Mononuclear cell (primary cell): Measurements from ENCODE around the gene CCDC71L. TPM values are rescaled to one million over a fixed set of nuclear protein-coding genes. Genes with fewer than 3 reads are reported as not detected.

Experiments
- H3K27me3 ChIP-seq: 2 replicates; pipeline ENCODE4 v1.6.0; 2011; ENCODE audit warnings: low read length, control low read depth; ENCODE audit not compliant: insufficient read depth
- H3K4me1 ChIP-seq: 2 replicates; pipeline ENCODE4 v1.5.1; 2011; ENCODE audit warnings: mild to moderate bottlenecking, low read length, control low read depth; ENCODE audit not compliant: insufficient read depth
- H3K4me3 ChIP-seq: 2 replicates; pipeline ENCODE4 v1.5.1; 2011; ENCODE audit warnings: mild to moderate bottlenecking, low read length, moderate library complexity
- H3K9me3 ChIP-seq: 2 replicates; pipeline ENCODE4 v1.5.1; 2011; ENCODE audit warnings: low read depth, mild to moderate bottlenecking, control low read depth, low read length
- total RNA-seq: library from RNA; depleted of rRNA; stranded (reverse); fragments of >200 nt; gene quantifications from one replicate; pipeline ENCODE4 v1.2.3, GENCODE V29; 2012

Gene CCDC71L
- total RNA-seq, 1 donor: 34.5 TPM

DNA sequence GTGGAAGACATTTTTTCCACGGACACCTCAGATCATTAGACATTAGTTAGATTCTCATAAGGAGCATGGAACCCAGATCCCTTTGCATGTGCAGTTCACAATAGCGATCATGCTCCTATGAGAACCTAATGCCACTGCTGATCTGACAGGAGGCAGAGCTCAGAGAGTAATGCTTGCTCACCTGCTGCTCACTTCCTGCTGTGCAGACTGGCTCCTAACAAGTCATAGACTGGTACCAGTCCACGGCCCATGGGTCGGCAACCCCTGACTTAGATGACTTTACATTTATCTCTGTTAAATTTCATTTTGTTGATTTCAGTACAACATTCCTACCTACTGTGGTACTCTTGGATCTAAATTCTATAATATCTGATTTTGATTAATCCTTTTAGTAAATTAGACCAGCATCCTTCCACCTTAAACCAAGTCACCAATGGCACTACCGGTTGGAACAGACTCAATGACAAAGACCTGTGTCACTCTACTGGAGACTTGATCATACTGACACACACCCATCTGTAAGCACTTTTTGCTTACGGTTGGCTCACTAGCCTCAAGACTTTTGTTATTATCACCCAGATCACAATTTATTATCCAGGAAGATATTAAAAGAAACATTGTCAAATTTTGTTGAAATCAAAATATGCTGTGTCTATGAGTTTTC, 8.0 kb upstream of the CCDC71L start:
- Histone ChIP-seq H3K4me3 (no peak overlapping the region), H3K27me3 (no peaks in the 10 kb centered on the region), H3K4me1 (no peaks in the 10 kb centered on the region), H3K9me3 (no peaks in the 10 kb centered on the region)

DNA sequence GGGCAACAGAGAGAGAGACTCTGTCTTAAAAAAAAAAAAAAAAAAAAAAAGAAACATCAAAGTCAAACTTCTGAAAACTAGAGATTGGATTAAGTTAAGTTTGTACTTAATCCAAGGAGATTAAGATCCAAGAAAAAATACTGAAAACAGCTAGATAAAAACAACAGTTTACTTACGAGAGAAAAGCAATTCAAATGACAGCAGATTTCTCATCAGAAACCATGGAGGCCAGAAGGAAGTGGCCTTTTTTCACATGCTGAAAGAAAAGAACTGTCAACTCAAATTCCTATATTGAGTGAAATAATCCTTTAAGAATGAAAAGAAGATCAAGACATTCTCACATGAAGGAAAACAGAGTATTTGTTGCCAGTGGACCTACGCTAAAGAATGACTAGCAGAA, 5.4 kb upstream of the CCDC71L start:
- no peak overlapping the region for H3K4me3 ChIP-seq
- no peaks in the 10 kb centered on the region for H3K4me1 ChIP-seq
- no peaks in the 10 kb centered on the region for H3K9me3 ChIP-seq
- H3K27me3 ChIP-seq: no peaks in the 10 kb centered on the region

DNA sequence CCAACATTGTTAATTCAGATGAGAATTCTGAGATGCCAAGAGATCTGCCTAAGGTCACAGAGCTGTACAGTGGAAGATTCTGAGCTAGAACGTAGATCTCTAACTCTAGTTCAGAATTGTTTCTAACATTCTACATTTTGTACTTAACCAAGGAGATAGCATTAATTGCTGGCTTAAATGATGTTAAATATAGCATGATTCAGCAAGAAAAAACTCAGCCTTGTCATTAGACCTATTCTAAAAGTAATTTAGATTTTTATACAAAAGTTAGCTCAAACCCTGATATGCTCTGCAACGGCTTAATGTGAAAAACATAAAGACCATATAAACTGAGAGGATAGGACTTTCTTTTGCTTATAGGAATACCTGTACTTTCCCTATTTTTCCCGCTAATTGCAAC, 3.4 kb upstream of the CCDC71L start:
- Histone ChIP-seq H3K4me1 (peaks cover 7% of the 10 kb centered on the region), H3K4me3 (no peak overlapping the region), H3K9me3 (no peaks in the 10 kb centered on the region), H3K27me3 (no peaks in the 10 kb centered on the region)

DNA sequence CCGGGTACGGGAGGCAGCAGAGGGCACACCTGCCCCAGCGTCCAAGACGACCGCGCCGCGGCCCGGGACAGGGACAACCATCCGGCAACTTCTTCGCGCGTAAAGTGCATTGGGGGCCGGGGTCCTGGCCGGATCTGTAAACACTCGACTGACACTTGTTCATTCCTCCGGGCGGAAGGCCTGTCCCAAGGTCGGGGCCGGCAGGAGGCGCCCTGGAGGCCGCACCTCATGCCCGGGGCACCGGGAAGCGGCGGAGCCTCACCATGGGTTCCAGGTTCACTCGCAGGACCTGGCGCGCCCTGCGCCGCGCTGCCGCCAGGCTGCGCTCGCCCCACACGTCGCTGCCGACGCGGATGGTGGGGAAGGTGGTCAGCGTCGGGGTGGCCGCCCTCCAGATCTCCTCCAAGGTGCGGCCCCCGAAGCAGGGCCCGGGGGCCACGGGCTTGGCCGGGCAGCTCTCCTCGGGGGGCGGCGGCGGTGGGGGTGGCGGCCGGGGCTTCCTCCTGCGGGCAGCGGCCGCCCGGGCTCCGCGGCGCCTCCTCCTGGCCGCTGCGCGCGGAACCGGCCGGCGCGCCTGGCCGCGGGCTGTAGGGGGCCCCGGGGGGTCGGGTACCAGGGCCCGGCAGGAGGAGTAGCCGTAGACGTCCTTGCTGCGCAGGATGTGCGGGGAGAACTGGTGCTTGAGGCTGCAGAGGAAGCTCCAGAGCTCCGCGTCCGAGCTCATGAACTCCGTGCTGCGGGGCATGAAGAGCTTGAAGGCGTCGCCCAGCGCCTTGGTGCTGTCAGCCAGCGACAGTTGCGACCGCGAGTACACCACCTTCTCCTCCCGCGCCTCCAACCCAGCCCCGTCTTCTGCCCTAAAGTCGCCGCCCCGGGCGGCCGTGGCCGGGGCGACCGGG, 746 bp downstream of the CCDC71L start:
- H3K27me3 ChIP-seq: no peaks in the 10 kb centered on the region
- H3K9me3 ChIP-seq: no peaks in the 10 kb centered on the region

DNA sequence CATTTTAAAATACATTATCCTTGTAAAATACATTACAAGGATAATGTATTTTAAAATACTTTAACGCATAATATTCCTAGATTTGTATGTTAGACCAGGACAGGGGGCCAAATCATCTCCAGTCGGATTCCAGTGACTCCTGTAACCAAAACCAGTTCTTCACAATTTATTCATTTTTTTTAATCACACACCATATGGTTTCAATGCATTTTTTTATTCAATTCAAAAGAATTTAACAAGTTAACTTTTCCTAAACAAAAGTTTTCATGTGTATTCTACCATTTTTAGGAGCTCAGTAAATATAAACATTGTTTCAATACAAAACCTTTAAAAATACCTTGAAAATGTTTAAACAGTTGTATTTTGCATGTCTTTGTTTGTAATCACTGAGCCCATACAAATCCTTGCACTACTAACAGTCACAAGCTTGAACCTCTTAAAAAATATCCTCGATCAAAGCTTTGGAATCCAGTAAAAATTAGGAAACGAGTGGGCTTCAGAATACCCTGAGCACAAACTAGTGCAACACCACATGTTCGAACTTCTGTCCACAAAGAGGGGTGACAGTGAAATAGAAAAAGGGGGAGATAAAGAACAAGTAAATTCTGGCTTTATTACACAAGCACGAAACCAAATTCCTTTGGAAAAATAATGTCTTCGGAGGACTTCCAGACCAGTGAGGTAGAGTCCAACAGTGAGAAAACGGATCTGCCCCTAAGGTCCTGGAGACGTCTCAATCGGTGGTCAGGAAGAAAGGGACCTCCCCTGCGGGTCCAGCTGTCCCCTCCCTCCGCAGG, 1.6 kb downstream of the CCDC71L start:
- H3K9me3 ChIP-seq: no peaks in the 10 kb centered on the region
- peak overlapping the region; percentile 65 for H3K4me3 ChIP-seq
- H3K27me3 ChIP-seq: no peaks in the 10 kb centered on the region
- peaks cover 15% of the 10 kb centered on the region for H3K4me1 ChIP-seq

More for the DNA sequence above, 746 bp downstream of the CCDC71L start:
- H3K4me3 ChIP-seq: peak overlapping the region; percentile 65
- H3K4me1 ChIP-seq: peaks cover 15% of the 10 kb centered on the region

DNA sequence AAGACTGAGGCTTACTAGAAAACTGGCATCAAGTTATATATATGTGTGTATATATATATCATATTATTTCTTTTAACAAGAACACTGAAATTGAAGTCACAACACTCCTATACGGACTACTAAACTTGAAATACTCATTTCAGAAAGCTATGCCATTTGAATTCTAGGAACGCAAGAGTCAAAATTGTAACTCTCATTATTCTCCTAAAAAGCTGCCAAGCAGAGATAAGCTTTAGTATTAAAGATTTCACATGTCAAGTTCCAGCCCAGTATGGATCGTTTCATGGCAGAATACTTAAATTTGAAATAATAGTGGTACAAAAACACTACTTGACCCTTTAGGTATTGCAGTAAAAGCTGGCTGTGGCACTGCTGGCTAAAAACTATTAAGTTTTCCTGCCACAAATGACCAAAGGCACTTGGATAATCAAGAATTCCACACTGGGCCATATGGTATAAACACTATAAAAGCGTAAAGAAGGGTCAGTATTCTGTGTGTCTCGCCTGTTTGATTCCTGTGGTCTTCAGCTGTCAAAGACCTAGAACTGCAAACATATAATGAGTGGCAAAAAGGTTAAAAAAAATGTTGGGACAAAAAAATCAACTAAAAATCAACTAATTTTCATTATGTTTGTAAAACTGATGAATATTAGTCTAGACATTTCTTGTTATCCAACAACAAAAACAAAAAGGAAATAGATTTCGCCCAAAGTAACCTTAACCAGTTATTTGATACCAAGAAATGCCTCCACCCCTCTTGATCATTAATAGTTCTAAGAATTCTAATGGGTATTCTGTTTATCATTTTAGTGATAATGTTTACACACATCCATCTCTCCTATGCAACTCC, 2.4 kb downstream of the CCDC71L start:
- Histone ChIP-seq H3K4me1 (peaks cover 15% of the 10 kb centered on the region), H3K9me3 (no peaks in the 10 kb centered on the region), H3K4me3 (no peak overlapping the region), H3K27me3 (no peaks in the 10 kb centered on the region)

DNA sequence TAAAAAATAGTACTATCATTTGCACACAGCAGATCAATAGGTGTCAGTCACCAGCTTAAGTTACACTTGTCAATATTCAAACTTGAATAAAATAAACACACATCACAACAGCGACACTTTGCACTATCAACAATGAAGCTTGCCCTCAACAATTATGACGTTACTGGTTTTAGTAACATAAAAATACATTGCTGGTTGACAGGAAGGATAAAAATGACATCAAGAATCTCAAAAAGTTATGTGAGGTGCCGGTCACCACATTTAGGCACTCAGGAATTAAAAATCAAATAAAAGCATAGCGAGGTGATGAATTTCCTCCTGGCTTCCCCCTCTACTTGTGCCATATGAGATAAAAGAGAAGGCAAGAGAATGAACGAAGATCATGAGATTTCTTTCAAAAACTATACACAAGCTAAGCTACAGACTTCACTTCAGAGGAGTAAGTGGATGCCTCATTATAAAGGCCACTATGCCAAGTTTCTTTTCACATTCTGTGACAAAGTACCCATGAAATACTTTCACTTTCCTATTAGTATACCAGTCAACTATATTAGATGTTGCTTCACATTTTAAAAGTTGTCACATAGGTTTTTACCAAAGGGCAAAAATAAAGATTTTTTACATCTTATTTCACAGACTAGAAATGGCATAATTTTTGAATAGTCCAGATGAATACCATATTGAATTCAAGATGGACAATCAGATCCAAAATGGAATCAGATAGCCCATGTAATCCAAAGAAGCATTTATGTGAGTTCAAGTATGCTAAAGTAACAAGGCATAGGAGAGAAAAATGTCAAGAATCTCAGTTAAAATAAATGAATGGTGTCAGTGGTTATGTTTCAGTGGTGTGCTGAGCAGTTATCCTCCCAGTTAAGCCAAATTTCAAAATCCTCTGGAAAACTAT, 3.6 kb downstream of the CCDC71L start:
- Histone ChIP-seq H3K4me1 (peaks cover 15% of the 10 kb centered on the region), H3K27me3 (no peaks in the 10 kb centered on the region), H3K4me3 (no peak overlapping the region), H3K9me3 (no peaks in the 10 kb centered on the region)

DNA sequence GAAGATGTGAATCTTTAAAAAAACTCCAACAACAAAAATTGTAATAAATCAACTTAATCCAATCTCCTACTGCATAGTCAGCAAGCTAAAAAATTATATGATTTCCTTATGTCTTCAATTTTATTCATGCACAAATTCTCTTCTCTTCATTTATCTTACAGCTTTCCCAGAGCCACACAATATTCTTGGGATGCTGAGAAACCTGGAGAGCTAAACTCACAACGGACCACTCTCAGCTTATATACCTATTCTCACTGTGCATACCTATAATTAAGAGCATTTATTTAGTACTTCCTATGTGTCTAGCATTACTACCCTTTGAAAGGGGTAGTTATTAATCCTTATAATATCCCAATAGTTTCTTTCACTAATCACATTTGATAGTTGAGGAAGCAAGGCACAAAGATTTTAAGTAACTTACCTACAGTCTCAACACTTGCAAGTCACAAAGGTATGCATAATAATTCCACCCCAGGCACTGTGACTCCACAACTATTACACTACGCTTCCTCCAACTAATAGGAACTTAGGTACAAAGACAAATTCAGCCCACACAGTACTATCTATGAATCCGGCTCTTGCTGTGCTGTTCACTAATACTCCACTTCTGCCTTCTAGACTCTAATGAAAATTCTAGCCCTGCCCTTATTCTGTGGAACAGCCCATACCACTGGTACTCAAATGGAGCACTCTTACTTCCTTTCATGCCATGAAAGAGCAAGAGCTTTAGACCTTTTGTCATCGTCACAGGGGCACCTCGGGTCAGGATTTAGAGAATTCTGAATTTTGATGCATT, 5.1 kb downstream of the CCDC71L start:
- H3K9me3 ChIP-seq: no peaks in the 10 kb centered on the region

DNA sequence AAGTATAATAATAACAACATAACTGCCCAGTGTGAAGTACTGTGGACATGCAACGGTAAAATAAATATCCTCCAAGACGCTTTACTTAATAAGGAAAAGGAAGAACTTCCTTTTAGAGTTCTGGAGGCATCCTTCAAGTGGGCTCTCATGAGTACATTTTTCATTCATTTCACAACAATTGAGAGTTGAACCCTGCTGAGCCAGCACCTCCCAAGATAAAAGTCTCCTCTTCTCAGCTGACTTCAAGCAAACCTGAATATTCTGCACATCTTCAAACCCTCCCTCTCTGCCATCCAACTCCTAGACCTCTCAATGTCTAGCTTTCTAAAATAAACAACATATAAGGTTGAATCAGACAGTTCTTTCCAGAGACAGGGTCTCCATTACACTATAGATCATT, 7.5 kb downstream of the CCDC71L start:
- no peaks in the 10 kb centered on the region for H3K27me3 ChIP-seq
- no peaks in the 10 kb centered on the region for H3K9me3 ChIP-seq
- peaks cover 2% of the 10 kb centered on the region for H3K4me1 ChIP-seq
- no peak overlapping the region for H3K4me3 ChIP-seq

More for the DNA sequence above, 5.1 kb downstream of the CCDC71L start:
- H3K4me1 ChIP-seq: peaks cover 15% of the 10 kb centered on the region
- no peak overlapping the region for H3K4me3 ChIP-seq
- no peaks in the 10 kb centered on the region for H3K27me3 ChIP-seq

DNA sequence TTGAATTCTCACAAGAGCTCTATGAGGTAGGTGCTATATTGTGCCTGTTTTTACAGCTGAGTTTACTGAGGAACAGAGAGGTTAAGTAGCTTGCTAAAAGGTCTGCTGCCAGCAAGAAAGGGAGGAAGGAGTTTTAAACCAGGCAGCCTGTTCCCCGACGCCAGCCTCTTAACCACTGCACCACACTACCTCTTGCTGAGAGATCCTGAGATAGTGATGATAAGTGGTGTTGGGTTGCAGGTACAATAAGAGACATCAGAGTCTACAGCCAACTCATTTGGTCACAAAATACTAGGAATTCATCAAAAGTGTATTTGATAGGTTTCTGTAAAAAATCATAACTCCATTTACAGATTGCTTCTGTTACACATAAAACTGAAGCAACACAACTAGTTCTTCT, 8.0 kb downstream of the CCDC71L start:
- Histone ChIP-seq H3K27me3 (no peaks in the 10 kb centered on the region), H3K4me3 (no peak overlapping the region), H3K4me1 (no peaks in the 10 kb centered on the region), H3K9me3 (no peaks in the 10 kb centered on the region)

DNA sequence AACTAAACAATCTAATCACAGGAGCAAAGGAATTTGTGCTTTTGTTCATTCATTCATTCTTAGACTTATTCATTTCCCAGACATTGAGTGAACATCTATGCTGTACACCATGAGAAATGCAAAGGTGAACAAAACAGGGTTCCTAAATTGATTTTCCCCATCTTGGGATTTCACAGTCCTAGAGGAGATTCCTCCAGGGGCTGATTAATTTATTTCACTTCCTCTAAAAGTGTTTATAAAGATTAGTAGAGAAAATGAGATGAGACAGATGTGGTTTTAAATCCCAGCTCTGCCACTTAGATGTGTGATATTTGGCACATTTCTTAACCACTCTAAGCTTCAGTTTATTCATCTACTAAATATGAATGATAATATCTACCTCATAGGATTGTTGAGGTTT, 8.9 kb downstream of the CCDC71L start:
- H3K4me1 ChIP-seq: no peaks in the 10 kb centered on the region
- H3K4me3 ChIP-seq: no peak overlapping the region
- H3K9me3 ChIP-seq: no peaks in the 10 kb centered on the region
- H3K27me3 ChIP-seq: no peaks in the 10 kb centered on the region

DNA sequence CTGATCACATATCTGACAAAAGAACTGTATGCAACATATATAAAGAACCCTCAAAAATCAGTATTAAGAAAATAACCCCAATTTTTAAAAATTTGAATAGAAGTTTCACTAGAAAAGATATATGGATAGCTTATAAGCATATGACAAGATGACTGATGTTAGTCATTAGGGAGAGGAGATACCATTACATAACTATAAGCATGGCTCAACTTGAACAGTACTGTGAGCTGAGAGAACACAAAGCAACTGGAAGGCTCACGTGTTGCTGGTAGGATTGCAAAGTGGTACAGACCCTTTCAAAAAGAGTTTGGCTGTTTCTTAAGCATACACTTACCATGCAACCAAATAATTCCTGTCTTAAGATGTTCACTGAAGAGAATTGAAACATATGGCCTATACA, 14.7 kb downstream of the CCDC71L start:
- H3K9me3 ChIP-seq: no peaks in the 10 kb centered on the region
- no peaks in the 10 kb centered on the region for H3K4me1 ChIP-seq
- no peaks in the 10 kb centered on the region for H3K27me3 ChIP-seq
- H3K4me3 ChIP-seq: no peak overlapping the region

DNA sequence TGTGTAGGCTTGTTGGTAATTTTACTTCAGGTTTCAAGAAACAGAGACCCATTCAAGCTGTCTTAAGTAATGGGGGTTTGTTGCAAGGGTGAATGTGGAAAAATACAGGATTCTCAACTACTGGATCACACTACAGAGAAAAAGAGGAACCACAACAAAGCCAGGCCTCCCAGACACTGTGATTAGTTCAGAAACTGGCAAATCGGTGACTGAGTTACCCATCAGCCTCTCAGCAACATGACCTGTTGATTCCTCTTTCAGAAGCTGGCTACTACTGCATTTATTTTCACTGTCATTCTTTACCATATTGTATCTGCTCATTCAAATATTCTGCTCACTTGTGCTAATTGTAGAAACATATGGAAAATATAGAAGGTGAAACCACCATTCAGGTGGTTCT, 16.0 kb downstream of the CCDC71L start:
- Histone ChIP-seq H3K9me3 (no peaks in the 10 kb centered on the region), H3K27me3 (no peaks in the 10 kb centered on the region), H3K4me3 (no peak overlapping the region), H3K4me1 (no peaks in the 10 kb centered on the region)
